ENCODE data around the gene PPP3CA.

The PPP3CA gene

DNA sequence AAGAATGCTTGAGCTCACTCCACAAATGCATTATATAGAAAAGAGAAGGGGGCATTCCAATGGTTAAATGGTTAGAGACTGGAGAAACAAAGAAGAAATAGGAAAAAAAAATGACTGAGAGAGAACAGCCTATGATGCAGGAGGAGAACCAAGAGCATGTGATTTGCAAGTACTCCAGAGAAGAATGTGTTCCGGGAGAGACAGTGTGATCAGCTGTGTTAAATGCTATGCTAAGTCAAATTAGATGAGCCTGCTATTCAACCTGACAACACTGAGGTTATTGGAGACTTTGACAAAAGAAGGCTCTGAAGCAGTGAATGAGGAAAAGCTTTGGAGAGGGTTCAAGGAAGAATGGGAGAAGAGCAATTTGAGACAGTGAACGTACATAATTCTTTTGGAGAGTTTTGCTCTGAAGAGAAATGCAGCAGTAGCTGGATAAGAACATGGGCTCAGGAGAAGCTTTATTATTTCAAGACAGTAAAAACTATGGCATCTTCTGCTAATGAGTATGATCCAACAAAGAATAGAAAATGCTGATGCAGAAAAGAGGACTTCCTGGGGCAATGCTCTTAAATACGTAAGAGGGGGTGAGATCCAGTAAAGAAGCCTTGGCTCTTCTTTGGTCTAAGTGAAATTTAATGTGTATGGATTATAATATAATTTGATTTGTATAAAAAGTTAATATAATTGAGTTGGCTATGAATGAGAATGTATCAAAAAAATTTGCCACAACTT is 66.3 kb downstream of the PPP3CA start:
- H3K27ac ChIP-seq, result no peak overlapping the region
- TF ChIP-seq, protein P1, sequence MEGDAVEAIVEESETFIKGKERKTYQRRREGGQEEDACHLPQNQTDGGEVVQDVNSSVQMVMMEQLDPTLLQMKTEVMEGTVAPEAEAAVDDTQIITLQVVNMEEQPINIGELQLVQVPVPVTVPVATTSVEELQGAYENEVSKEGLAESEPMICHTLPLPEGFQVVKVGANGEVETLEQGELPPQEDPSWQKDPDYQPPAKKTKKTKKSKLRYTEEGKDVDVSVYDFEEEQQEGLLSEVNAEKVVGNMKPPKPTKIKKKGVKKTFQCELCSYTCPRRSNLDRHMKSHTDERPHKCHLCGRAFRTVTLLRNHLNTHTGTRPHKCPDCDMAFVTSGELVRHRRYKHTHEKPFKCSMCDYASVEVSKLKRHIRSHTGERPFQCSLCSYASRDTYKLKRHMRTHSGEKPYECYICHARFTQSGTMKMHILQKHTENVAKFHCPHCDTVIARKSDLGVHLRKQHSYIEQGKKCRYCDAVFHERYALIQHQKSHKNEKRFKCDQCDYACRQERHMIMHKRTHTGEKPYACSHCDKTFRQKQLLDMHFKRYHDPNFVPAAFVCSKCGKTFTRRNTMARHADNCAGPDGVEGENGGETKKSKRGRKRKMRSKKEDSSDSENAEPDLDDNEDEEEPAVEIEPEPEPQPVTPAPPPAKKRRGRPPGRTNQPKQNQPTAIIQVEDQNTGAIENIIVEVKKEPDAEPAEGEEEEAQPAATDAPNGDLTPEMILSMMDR (conservative IDR thresholded peaks at IDR 0.05), result no peak

DNA sequence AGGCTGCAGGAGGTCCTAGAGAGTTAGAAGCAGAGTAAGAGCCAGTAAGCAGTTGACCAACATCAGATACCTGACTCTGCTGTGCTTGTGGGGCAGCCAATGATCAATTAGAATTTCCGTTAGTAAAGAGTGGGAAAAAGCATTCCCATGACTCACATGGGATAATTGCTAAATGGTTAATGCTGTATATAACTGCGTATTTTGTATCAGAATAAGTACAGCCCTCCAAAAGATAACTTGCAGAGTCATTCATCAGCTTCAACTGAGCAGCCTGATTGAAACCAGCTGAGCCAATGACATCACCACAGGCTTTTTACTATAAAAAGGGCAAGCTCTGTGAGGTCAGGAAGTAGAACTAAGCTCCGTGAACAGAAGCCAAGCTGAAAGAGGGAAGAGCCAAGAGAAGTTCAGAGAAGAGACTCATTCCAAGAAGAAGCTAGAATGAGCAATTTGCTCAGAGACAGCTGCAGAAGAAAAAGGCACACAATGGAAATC is 67.9 kb downstream of the PPP3CA start:
- no peak overlapping the region for H3K27ac ChIP-seq
- TF ChIP-seq, protein P1 (conservative IDR thresholded peaks at IDR 0.05), result no peak

- H3K27ac ChIP-seq, result no peak overlapping the region
- TF ChIP-seq, protein P1 (conservative IDR thresholded peaks at IDR 0.05), result no peak
Measured at GRCh38 chr4:101277671-101278070, 69.7 kb downstream of the PPP3CA start.

GRCh38 chr4:101276661-101277060 is 70.7 kb downstream of the PPP3CA start:
- TF ChIP-seq, protein P1 (conservative IDR thresholded peaks at IDR 0.05), result no peak

DNA sequence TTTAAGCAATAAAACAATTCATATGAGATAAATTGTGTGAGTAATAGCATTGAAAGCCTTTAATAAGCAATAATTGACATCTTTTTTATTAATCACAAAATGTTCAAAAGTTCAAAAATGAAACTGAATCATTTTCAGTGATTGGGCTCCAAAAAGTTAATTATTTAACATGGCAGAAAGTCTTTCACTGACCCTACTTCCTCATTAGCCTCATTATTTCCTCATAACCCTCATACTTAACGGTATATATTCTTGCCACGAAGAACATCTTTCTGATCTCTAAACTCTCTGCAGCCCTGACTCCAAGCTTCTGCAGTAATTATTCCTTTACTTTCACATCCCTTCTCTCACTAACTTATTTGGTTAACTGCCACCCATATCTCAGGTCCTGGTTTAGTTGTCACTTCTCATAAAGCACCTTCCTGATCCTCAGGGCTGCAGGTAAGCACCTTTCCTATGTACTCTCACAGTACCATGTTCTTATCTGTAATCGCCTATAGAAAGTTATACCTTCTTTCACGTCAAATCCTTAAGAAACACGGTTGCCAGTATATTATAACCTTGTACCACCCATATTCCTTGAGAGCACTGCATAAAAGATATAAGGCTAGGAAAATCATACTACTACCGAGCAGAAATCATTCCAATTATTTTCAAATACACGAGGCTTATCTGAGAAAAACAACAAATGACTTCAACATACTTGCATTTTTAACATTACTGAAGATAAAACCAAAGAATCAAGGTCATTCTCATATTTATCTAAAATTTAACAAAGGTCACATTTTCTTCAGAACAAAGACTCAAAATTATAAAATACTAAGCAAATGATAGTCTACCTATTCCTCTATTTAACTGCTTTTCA is 72.2 kb downstream of the PPP3CA start:
- TF ChIP-seq, protein P1 (conservative IDR thresholded peaks at IDR 0.05), result no peak

More at GRCh38 chr4:101276661-101277060, 70.7 kb downstream of the PPP3CA start:
- no peak overlapping the region for H3K27ac ChIP-seq

GRCh38 chr4:101271516-101271915 is 75.8 kb downstream of the PPP3CA start:
- peak overlapping the region; percentile 42 for H3K27ac ChIP-seq
- TF ChIP-seq, protein P1 (conservative IDR thresholded peaks at IDR 0.05), result no peak

More for the DNA sequence above, 72.2 kb downstream of the PPP3CA start:
- H3K27ac ChIP-seq, result 0 out of 2 replicates have a peak overlapping the region, but pooled peaks have one; percentile 7

DNA sequence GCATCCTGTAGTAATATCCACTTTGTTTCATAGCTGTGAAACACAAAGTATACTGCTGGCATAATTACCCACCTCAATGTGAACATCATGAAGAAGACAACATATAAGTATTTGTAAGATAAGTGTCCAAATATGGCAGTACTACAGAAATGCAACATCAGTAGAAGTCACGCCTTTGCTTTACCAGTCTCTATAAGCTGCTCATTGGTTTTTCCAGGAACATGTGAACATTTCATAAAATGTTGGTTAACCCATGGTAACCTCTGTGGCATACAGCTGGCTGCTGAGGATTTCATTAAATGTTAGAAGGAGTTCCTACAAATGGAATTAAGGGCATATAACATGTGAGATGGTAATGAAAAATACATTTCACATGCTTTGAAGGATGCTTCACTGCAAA is 77.6 kb downstream of the PPP3CA start:
- peak overlapping the region; percentile 42; the same call in 1 of the 2 replicates for H3K27ac ChIP-seq
- TF ChIP-seq, protein P1 (conservative IDR thresholded peaks at IDR 0.05), result no peak
